Suprapubic skin (tissue), 4 donors: ENCODE data around the gene SHOX. TPM values are rescaled to one million over a fixed set of nuclear protein-coding genes. Genes with fewer than 3 reads are reported as not detected.
"Not testable (repeated sequence)": the region's sequence is repeated elsewhere in the genome, so short reads cannot be mapped to it uniquely, and the experiment has no call there.

ENCODE experiments used
- DNase-seq, 2 donors: peaks; one replicate each; pipeline ENCODE4 v3.0.0-alpha.2; 2019; ENCODE audit warnings: low spot score in 2 of 2
- H3K27ac ChIP-seq: fragments of 200-600 bp; sonication (generic); one replicate; pipeline ENCODE4 v1.5.1; 2019
- H3K27me3 ChIP-seq: fragments of 200-600 bp; sonication (generic); one replicate; pipeline ENCODE4 v1.5.1; 2019
- H3K36me3 ChIP-seq: fragments of 200-600 bp; sonication (generic); one replicate; pipeline ENCODE4 v1.5.1; 2019
- H3K4me1 ChIP-seq: fragments of 200-600 bp; sonication (generic); one replicate; pipeline ENCODE4 v1.5.1; 2019
- H3K4me3 ChIP-seq: fragments of 200-600 bp; sonication (generic); one replicate; pipeline ENCODE4 v1.5.1; 2019; ENCODE audit warnings: mild to moderate bottlenecking
- H3K9me3 ChIP-seq: fragments of 200-600 bp; sonication (generic); one replicate; pipeline ENCODE4 v1.5.1; 2019
- CTCF ChIP-seq, 2 donors: fragments of 200-600 bp in 1 of 2; fragments of 450-650 bp in 1 of 2; sonication (generic) in 1 of 2; IDR thresholded peaks; one replicate each; pipeline ENCODE4 v1.5.1; 2016 to 2019; ENCODE audit warnings: antibody characterized with exemption in 2 of 2, mild to moderate bottlenecking in 1 of 2, moderate library complexity in 1 of 2
- EP300 ChIP-seq: sonication (generic); formaldehyde crosslinking; IDR thresholded peaks from one replicate; pipeline ENCODE4 v1.6.1; 2017; ENCODE audit warnings: antibody characterized with exemption
- POLR2A ChIP-seq, 2 donors: fragments of 450-650 bp; IDR thresholded peaks; one replicate each; pipeline ENCODE4 v1.6.1; 2017; ENCODE audit warnings: antibody characterized with exemption in 2 of 2, mild to moderate bottlenecking in 2 of 2, moderate library complexity in 2 of 2
- POLR2AphosphoS5 ChIP-seq, 3 donors: sonication (generic); formaldehyde crosslinking; IDR thresholded peaks; one replicate each; pipeline ENCODE4 v1.6.1; 2017; ENCODE audit warnings: antibody characterized with exemption in 3 of 3
- WGBS: methylation state at CpG from one replicate; pipeline ENCODE4 v1.1.5; 2018; 5-methylcytosine and 5-hydroxymethylcytosine counted together
- total RNA-seq, 4 donors: library from RNA; depleted of rRNA; stranded (reverse); fragments of >200 nt; gene quantifications; one replicate each; pipeline ENCODE4 v1.1.0, GENCODE V29; 2016

SHOX gene
- total RNA-seq, 4 donors from 2014 or later: 0.16 to 0.32 (median 0.23) TPM; not detected in 1

- 14% methylated on average over 12 of the region's 12 CpGs for WGBS
- H3K4me1 ChIP-seq: peaks cover 13% of the 10 kb centered on the region
- H3K27ac ChIP-seq: no peak overlapping the region
- H3K4me3 ChIP-seq: no peak overlapping the region
- H3K36me3 ChIP-seq: no peaks in the 10 kb centered on the region
- peaks cover 59% of the 10 kb centered on the region for H3K27me3 ChIP-seq
- no peaks in the 10 kb centered on the region for H3K9me3 ChIP-seq
- TF ChIP-seq POLR2AphosphoS5 (IDR thresholded peaks at IDR 0.05) (no peak), EP300 (no peak), CTCF (IDR thresholded peaks at IDR 0.05) (no peak), POLR2A (IDR thresholded peaks at IDR 0.05) (no peak)
- no peak for DNase-seq
Observed at GRCh38 chrX:625137-625691, 5.4 kb upstream of the SHOX start.

GRCh38 chrX:626047-626446 is 4.5 kb upstream of the SHOX start:
- H3K9me3 ChIP-seq, H3K4me3 ChIP-seq, DNase-seq, H3K36me3 ChIP-seq, H3K27ac ChIP-seq: not testable (repeated sequence)
- H3K27me3 ChIP-seq: peaks cover 61% of the 10 kb centered on the region
- peaks cover 13% of the 10 kb centered on the region for H3K4me1 ChIP-seq
- WGBS: 52% methylated on average over 2 of the region's 2 CpGs

- no peak for TF ChIP-seq POLR2AphosphoS5 (IDR thresholded peaks at IDR 0.05)
- TF ChIP-seq EP300: no peak
- no peak for TF ChIP-seq POLR2A (IDR thresholded peaks at IDR 0.05)
- no peak for TF ChIP-seq CTCF (IDR thresholded peaks at IDR 0.05)
Observed at GRCh38 chrX:626745-627509, 3.7 kb upstream of the SHOX start.

GRCh38 chrX:627510-627981 is 3.0 kb upstream of the SHOX start:
- peak in 1 of 2 donors; percentile 53 for DNase-seq

More at GRCh38 chrX:626745-627509, 3.7 kb upstream of the SHOX start:
- no peak for DNase-seq
- Histone ChIP-seq H3K4me3 (no peak overlapping the region), H3K4me1 (peaks cover 13% of the 10 kb centered on the region), H3K27ac (no peak overlapping the region), H3K9me3 (no peaks in the 10 kb centered on the region), H3K36me3 (no peaks in the 10 kb centered on the region), H3K27me3 (peaks cover 66% of the 10 kb centered on the region)
- WGBS: 5% methylated on average over 13 of the region's 13 CpGs

GRCh38 chrX:627995-628394 is 2.6 kb upstream of the SHOX start:
- DNase-seq: no peak
- Histone ChIP-seq H3K9me3 (no peaks in the 10 kb centered on the region), H3K27me3 (peaks cover 73% of the 10 kb centered on the region), H3K36me3 (no peaks in the 10 kb centered on the region), H3K4me3 (no peak overlapping the region), H3K27ac (no peak overlapping the region), H3K4me1 (peaks cover 13% of the 10 kb centered on the region)
- 24% methylated on average over 4 of the region's 4 CpGs for WGBS
- no peak for TF ChIP-seq POLR2AphosphoS5 (IDR thresholded peaks at IDR 0.05)
- TF ChIP-seq CTCF (IDR thresholded peaks at IDR 0.05): no peak
- TF ChIP-seq POLR2A (IDR thresholded peaks at IDR 0.05): no peak
- no peak for TF ChIP-seq EP300

More at GRCh38 chrX:627510-627981, 3.0 kb upstream of the SHOX start:
- Histone ChIP-seq H3K4me3 (no peak overlapping the region), H3K27me3 (peaks cover 68% of the 10 kb centered on the region), H3K27ac (no peak overlapping the region), H3K4me1 (peaks cover 13% of the 10 kb centered on the region), H3K36me3 (no peaks in the 10 kb centered on the region), H3K9me3 (no peaks in the 10 kb centered on the region)
- 11% methylated on average over 15 of the region's 15 CpGs for WGBS
- TF ChIP-seq EP300: no peak
- no peak for TF ChIP-seq CTCF (IDR thresholded peaks at IDR 0.05)
- TF ChIP-seq POLR2A (IDR thresholded peaks at IDR 0.05): no peak
- TF ChIP-seq POLR2AphosphoS5 (IDR thresholded peaks at IDR 0.05): no peak
